Measurements from ENCODE around the gene TEX28. TPM values are rescaled to one million over a fixed set of nuclear protein-coding genes. Genes with fewer than 3 reads are reported as not detected.
"Not testable (repeated sequence)": the region's sequence is repeated elsewhere in the genome, so short reads cannot be mapped to it uniquely, and the experiment has no call there.

The TEX28 gene
- total RNA-seq, 1 experiment from 2014 or later, result not detected

- H2AFZ ChIP-seq (ENCODE audit: low read depth, low read length, poor library complexity, severe bottlenecking); H3K27ac ChIP-seq (ENCODE audit: low read depth, low read length); H3K9me3 ChIP-seq (ENCODE audit: control insufficient read depth in 1 of 2, insufficient read depth in 1 of 2, low read depth in 1 of 2, low read length in 2 of 2); DNase-seq (ENCODE audit: low read depth, low spot score); H4K20me1 ChIP-seq (ENCODE audit: insufficient read depth); H3K36me3 ChIP-seq (ENCODE audit: control insufficient read depth in 1 of 2, insufficient read depth in 2 of 2, low read length in 2 of 2); intact Hi-C loops (cut with micrococcal nuclease); CTCF ChIA-PET; RAD21 ChIA-PET (ENCODE audit: low non-redundant PET in 1 of 2, low total read pairs in 2 of 2, uncharacterized antibody in 2 of 2, unreplicated experiment in 2 of 2); H3K4me2 ChIP-seq (ENCODE audit: low read length); BruUV-seq (replicated peaks); H3K27me3 ChIP-seq (ENCODE audit: insufficient read depth, low read length); H3K4me3 ChIP-seq (replicated peaks in 1 of 2; ENCODE audit: low read depth in 1 of 2, low read length in 2 of 2); H3K9me2 ChIP-seq (ENCODE audit: insufficient read depth); H3K79me2 ChIP-seq (ENCODE audit: insufficient read depth, low read length); H3K4me1 ChIP-seq (ENCODE audit: control insufficient read depth in 1 of 2, insufficient read depth in 2 of 2, low read length in 2 of 2); POLR2A ChIA-PET; H3K9ac ChIP-seq (ENCODE audit: low read length): not testable (repeated sequence)
- ATAC-seq, result peak; percentile 91
Observed at GRCh38 chrX:154284489-154285338, 10.2 kb downstream of the TEX28 start.

GRCh38 chrX:154269245-154269644, 25.7 kb downstream of the TEX28 start:
- H3K4me1 ChIP-seq (ENCODE audit: control insufficient read depth in 1 of 2, insufficient read depth in 2 of 2, low read length in 2 of 2); H3K9me2 ChIP-seq (ENCODE audit: insufficient read depth); H4K20me1 ChIP-seq (ENCODE audit: insufficient read depth); H2AFZ ChIP-seq (ENCODE audit: low read depth, low read length, poor library complexity, severe bottlenecking); CTCF ChIA-PET; H3K27me3 ChIP-seq (ENCODE audit: insufficient read depth, low read length); H3K4me2 ChIP-seq (ENCODE audit: low read length); ATAC-seq; H3K4me3 ChIP-seq (replicated peaks in 1 of 2; ENCODE audit: low read depth in 1 of 2, low read length in 2 of 2); DNase-seq (ENCODE audit: low read depth, low spot score); POLR2A ChIA-PET; BruUV-seq (replicated peaks); RAD21 ChIA-PET (ENCODE audit: low non-redundant PET in 1 of 2, low total read pairs in 2 of 2, uncharacterized antibody in 2 of 2, unreplicated experiment in 2 of 2); intact Hi-C loops (cut with micrococcal nuclease); H3K79me2 ChIP-seq (ENCODE audit: insufficient read depth, low read length); H3K27ac ChIP-seq (ENCODE audit: low read depth, low read length); H3K36me3 ChIP-seq (ENCODE audit: control insufficient read depth in 1 of 2, insufficient read depth in 2 of 2, low read length in 2 of 2); H3K9ac ChIP-seq (ENCODE audit: low read length); H3K9me3 ChIP-seq (ENCODE audit: control insufficient read depth in 1 of 2, insufficient read depth in 1 of 2, low read depth in 1 of 2, low read length in 2 of 2): not testable (repeated sequence)

- H2AFZ ChIP-seq (ENCODE audit: low read depth, low read length, poor library complexity, severe bottlenecking); H3K36me3 ChIP-seq (ENCODE audit: control insufficient read depth in 1 of 2, insufficient read depth in 2 of 2, low read length in 2 of 2); BruUV-seq (replicated peaks); RAD21 ChIA-PET (ENCODE audit: low non-redundant PET in 1 of 2, low total read pairs in 2 of 2, uncharacterized antibody in 2 of 2, unreplicated experiment in 2 of 2); intact Hi-C loops (cut with micrococcal nuclease); H3K27ac ChIP-seq (ENCODE audit: low read depth, low read length); DNase-seq (ENCODE audit: low read depth, low spot score); H3K79me2 ChIP-seq (ENCODE audit: insufficient read depth, low read length); H3K4me2 ChIP-seq (ENCODE audit: low read length); H3K4me1 ChIP-seq (ENCODE audit: control insufficient read depth in 1 of 2, insufficient read depth in 2 of 2, low read length in 2 of 2); H4K20me1 ChIP-seq (ENCODE audit: insufficient read depth); H3K9ac ChIP-seq (ENCODE audit: low read length); H3K9me3 ChIP-seq (ENCODE audit: control insufficient read depth in 1 of 2, insufficient read depth in 1 of 2, low read depth in 1 of 2, low read length in 2 of 2); H3K4me3 ChIP-seq (replicated peaks in 1 of 2; ENCODE audit: low read depth in 1 of 2, low read length in 2 of 2); H3K9me2 ChIP-seq (ENCODE audit: insufficient read depth); POLR2A ChIA-PET; H3K27me3 ChIP-seq (ENCODE audit: insufficient read depth, low read length); CTCF ChIA-PET; ATAC-seq: not testable (repeated sequence)
Observed at GRCh38 chrX:154263072-154263471, 31.9 kb downstream of the TEX28 start.

- BruUV-seq (replicated peaks); intact Hi-C loops (cut with micrococcal nuclease); POLR2A ChIA-PET; H4K20me1 ChIP-seq (ENCODE audit: insufficient read depth); H3K27ac ChIP-seq (ENCODE audit: low read depth, low read length); H2AFZ ChIP-seq (ENCODE audit: low read depth, low read length, poor library complexity, severe bottlenecking); H3K79me2 ChIP-seq (ENCODE audit: insufficient read depth, low read length); H3K36me3 ChIP-seq (ENCODE audit: control insufficient read depth in 1 of 2, insufficient read depth in 2 of 2, low read length in 2 of 2); H3K4me3 ChIP-seq (replicated peaks in 1 of 2; ENCODE audit: low read depth in 1 of 2, low read length in 2 of 2); H3K4me2 ChIP-seq (ENCODE audit: low read length); H3K9ac ChIP-seq (ENCODE audit: low read length); H3K9me2 ChIP-seq (ENCODE audit: insufficient read depth); H3K9me3 ChIP-seq (ENCODE audit: control insufficient read depth in 1 of 2, insufficient read depth in 1 of 2, low read depth in 1 of 2, low read length in 2 of 2); H3K4me1 ChIP-seq (ENCODE audit: control insufficient read depth in 1 of 2, insufficient read depth in 2 of 2, low read length in 2 of 2); CTCF ChIA-PET; H3K27me3 ChIP-seq (ENCODE audit: insufficient read depth, low read length); RAD21 ChIA-PET (ENCODE audit: low non-redundant PET in 1 of 2, low total read pairs in 2 of 2, uncharacterized antibody in 2 of 2, unreplicated experiment in 2 of 2); DNase-seq (ENCODE audit: low read depth, low spot score); ATAC-seq: not testable (repeated sequence)
Observed at GRCh38 chrX:154258711-154259110, 36.2 kb downstream of the TEX28 start.

All from HCT116 (cell line).